GM12878 (cell line): ENCODE results near the gene ANTXR1. TPM values are rescaled to one million over a fixed set of nuclear protein-coding genes. Genes with fewer than 3 reads are reported as not detected.
A peak's percentile ranks its signal among the peaks of the same experiment; 100 is the strongest.

Experiments
- ATAC-seq: fragments of 200-7000 bp; cut with Tn5 transposase; 3 replicates; pipeline ENCODE4 v1.9.1; 2020; ENCODE audit warnings: mild to moderate bottlenecking, moderate library complexity
- BruUV-seq: library from RNA; stranded (reverse); fragments of 400-500 nt; replicated peaks from 2 replicates; lab custom pipeline; 2021; lab: Mats Ljungman, UMichigan
- CTCF ChIA-PET: fragments of 300-600 bp; sonication (Branson Sonifier 250); formaldehyde crosslinking; extraction: SDS; loops from one replicate; lab custom pipeline; 2021; ENCODE audit warnings: inconsistent platforms; lab: Yijun Ruan, JAX
- POLR2A ChIA-PET: fragments of 350-600 bp; formaldehyde crosslinking; extraction: SDS; loops from one replicate; lab custom pipeline; 2021; ENCODE audit warnings: inconsistent platforms; lab: Charles Lee
- RAD21 ChIA-PET: fragments of 300-600 bp; sonication (Branson Sonifier 250); formaldehyde crosslinking; loops from one replicate; lab custom pipeline; 2023; ENCODE audit warnings: antibody characterized with exemption; ENCODE audit not compliant: unreplicated experiment; lab: Charles Lee
- SMC1A ChIA-PET: fragments of 300-600 bp; sonication (Branson Sonifier 250); formaldehyde crosslinking; loops from one replicate; lab custom pipeline; 2023; ENCODE audit not compliant: unreplicated experiment, uncharacterized antibody; lab: Charles Lee
- DNase-seq: peaks from one replicate; pipeline ENCODE4 v3.0.0-alpha.2; 2011; ENCODE audit warnings: low read depth, low spot score
- FAIRE-seq: peaks from 3 replicates; lab custom pipeline; 2011; peaks lifted over from hg19 to GRCh38; lab: Jason Lieb, UNC
- H2AFZ ChIP-seq: 2 replicates; pipeline ENCODE4 v1.6.0; 2011; ENCODE audit warnings: low read depth, low read length, control low read depth; ENCODE audit not compliant: control insufficient read depth
- H3K27ac ChIP-seq: 2 replicates; pipeline ENCODE4 v1.5.1; 2011; ENCODE audit warnings: control low read depth; ENCODE audit not compliant: control insufficient read depth, insufficient read depth
- H3K27me3 ChIP-seq, 2 experiments: replicated peaks in 1 of 2; 2 replicates each; pipeline versions ENCODE4 v1.6.0 to v1.6.1; 2011; ENCODE audit warnings: low read length in 1 of 2; ENCODE audit not compliant: control insufficient read depth in 2 of 2, insufficient read depth in 2 of 2
- H3K36me3 ChIP-seq, 2 experiments: 2 replicates each; pipeline ENCODE4 v1.5.1; 2011; ENCODE audit warnings: low read length in 1 of 2; ENCODE audit not compliant: control insufficient read depth in 2 of 2, insufficient read depth in 2 of 2
- H3K4me1 ChIP-seq: 2 replicates; pipeline ENCODE4 v1.6.1; 2011; ENCODE audit warnings: mild to moderate bottlenecking, low read length, moderate library complexity, mixed read lengths; ENCODE audit not compliant: control insufficient read depth, insufficient read depth
- H3K4me2 ChIP-seq: 2 replicates; pipeline ENCODE4 v1.6.0; 2011; ENCODE audit warnings: control low read depth; ENCODE audit not compliant: control insufficient read depth, insufficient read depth
- H3K4me3 ChIP-seq: fragments of 200-600 bp; sonication (generic); 2 replicates; pipeline ENCODE4 v1.5.1; 2016
- H3K79me2 ChIP-seq: 2 replicates; pipeline ENCODE4 v1.6.0; 2011; ENCODE audit warnings: low read length; ENCODE audit not compliant: control insufficient read depth, insufficient read depth
- H3K9ac ChIP-seq: 2 replicates; pipeline ENCODE4 v1.8.0; 2011; ENCODE audit warnings: low read length, control low read depth, mixed read lengths; ENCODE audit not compliant: control insufficient read depth, insufficient read depth
- H3K9me3 ChIP-seq: replicated peaks from 3 replicates; pipeline ENCODE4 v1.5.1; 2011; ENCODE audit warnings: mild to moderate bottlenecking, low read length; ENCODE audit not compliant: control insufficient read depth, insufficient read depth
- H4K20me1 ChIP-seq: 2 replicates; pipeline ENCODE4 v1.6.0; 2011; ENCODE audit not compliant: control insufficient read depth, insufficient read depth
- ATF2 ChIP-seq: IDR thresholded peaks from 2 replicates; pipeline ENCODE4 v1.6.1; 2012; ENCODE audit warnings: low read length, inconsistent platforms
- BRCA1 ChIP-seq: IDR thresholded peaks from 2 replicates; pipeline ENCODE4 v1.6.1; 2011; ENCODE audit warnings: low read depth, low read length, improper control_type of control experiment
- ETV6 ChIP-seq, 2 experiments: fragments of 450-650 bp in 1 of 2; IDR thresholded peaks in 1 of 2; conservative IDR thresholded peaks in 1 of 2; 2 replicates each; pipeline ENCODE4 v1.6.1; 2014; ENCODE audit warnings: antibody characterized with exemption in 1 of 2, borderline replicate concordance in 1 of 2, low read depth in 1 of 2, mild to moderate bottlenecking in 1 of 2, moderate library complexity in 1 of 2
- IRF5 ChIP-seq: fragments of 450-650 bp; IDR thresholded peaks from 2 replicates; pipeline ENCODE4 v1.6.1; 2017; ENCODE audit warnings: borderline replicate concordance
- KAT2A ChIP-seq: conservative IDR thresholded peaks from 2 replicates; pipeline ENCODE4 v1.6.1; 2011; ENCODE audit warnings: low read depth, low read length; ENCODE audit not compliant: control insufficient read depth
- NFIC ChIP-seq: IDR thresholded peaks from 2 replicates; pipeline ENCODE4 v1.6.1; 2012; ENCODE audit warnings: low read depth, mild to moderate bottlenecking, inconsistent platforms, low read length, moderate library complexity
- NR2C2 ChIP-seq: IDR thresholded peaks from 2 replicates; pipeline ENCODE4 v1.6.1; 2011; ENCODE audit warnings: borderline replicate concordance, low read depth; ENCODE audit not compliant: control insufficient read depth, insufficient read length
- POU2F2 ChIP-seq: IDR thresholded peaks from 3 replicates; pipeline ENCODE4 v1.6.1; 2011; ENCODE audit warnings: low read depth, mild to moderate bottlenecking, low read length, borderline replicate concordance
- RELA ChIP-seq: fragments of 450-650 bp; IDR thresholded peaks from 2 replicates; pipeline ENCODE4 v1.8.0; 2014; ENCODE audit warnings: borderline replicate concordance; ENCODE audit not compliant: partially characterized antibody
- STAT1 ChIP-seq: fragments of 450-650 bp; conservative IDR thresholded peaks from 2 replicates; pipeline ENCODE4 v1.6.1; 2014; ENCODE audit warnings: antibody characterized with exemption, mild to moderate bottlenecking
- STAT3 ChIP-seq: IDR thresholded peaks from 2 replicates; pipeline ENCODE4 v1.6.1; 2011; ENCODE audit warnings: low read depth, low read length, improper control_type of control experiment
- SUZ12 ChIP-seq: fragments of 200-600 bp; sonication (generic); IDR thresholded peaks from one replicate; pipeline ENCODE4 v1.6.1; 2018; ENCODE audit warnings: antibody characterized with exemption, mild to moderate bottlenecking; ENCODE audit not compliant: unreplicated experiment
- WRNIP1 ChIP-seq: IDR thresholded peaks from 2 replicates; pipeline ENCODE4 v1.6.1; 2011; ENCODE audit warnings: low read depth, low read length, improper control_type of control experiment, borderline replicate concordance
- ZNF207 ChIP-seq: fragments of 450-650 bp; IDR thresholded peaks from 2 replicates; pipeline ENCODE4 v1.6.1; 2014; ENCODE audit warnings: antibody characterized with exemption, mild to moderate bottlenecking, borderline replicate concordance
- ZNF24 ChIP-seq: fragments of 450-650 bp; IDR thresholded peaks from 2 replicates; pipeline ENCODE4 v1.6.1; 2017; ENCODE audit warnings: antibody characterized with exemption, mild to moderate bottlenecking
- ZNF687 ChIP-seq: fragments of 450-650 bp; IDR thresholded peaks from 2 replicates; pipeline ENCODE4 v1.6.1; 2017; ENCODE audit warnings: mild to moderate bottlenecking, moderate library complexity
- WGBS: methylation state at CpG from one replicate; pipeline ENCODE4 v1.1.6; 2016; ENCODE audit warnings: low lambda C conversion rate; ENCODE audit not compliant: insufficient replicate concordance, insufficient coverage; ENCODE audit errors: missing lambda C conversion rate; 5-methylcytosine and 5-hydroxymethylcytosine counted together
- in situ Hi-C: fragments of 300-500 bp; cut with MboI; formaldehyde crosslinking; loops from 9 replicates; pipeline ENCODE4 v1.14.3; 2018; ENCODE audit warnings: mixed read lengths
- intact Hi-C: fragments of 100-400 bp; cut with micrococcal nuclease; formaldehyde crosslinking; loops from one replicate; pipeline ENCODE4 v1.14.2; 2022; ENCODE audit not compliant: unreplicated experiment
- polyA plus RNA-seq, 11 experiments: library from polyadenylated mRNA; depleted of rRNA in 4 of 11; unstranded in 6 of 11; stranded (reverse) in 5 of 11; fragments of >200 nt; fragmentation: Nextera tagmentation in 4 of 11; fragmentation: Illumina TruSeq in 1 of 11; extraction: Ambion mirVana in 4 of 11; extraction: Trizol in 1 of 11; gene quantifications; 1 replicate in 1 of 11; 2 replicates in 10 of 11; pipeline versions ENCODE4 v1.2.1 to v1.2.3, GENCODE V29; 2011 to 2016; ENCODE audit warnings: inconsistent platforms in 2 of 11, missing spikeins in 2 of 11, low read depth in 1 of 11
- total RNA-seq, 4 experiments: library from RNA; depleted of rRNA in 3 of 4; stranded (reverse); fragments of >200 nt in 3 of 4; fragmentation: Illumina TruSeq in 1 of 4; extraction: Trizol in 1 of 4; gene quantifications; 2 replicates each; pipeline versions ENCODE4 v1.2.1 to v1.2.3, GENCODE V29; 2013 to 2021

The ANTXR1 gene
- total and polyA plus RNA-seq, 10 of the 15 experiments (the other 5 are each of a cell fraction or from before 2014, with no cell fraction given) = 0.09 to 0.26 TPM; not detected in 8

DNA sequence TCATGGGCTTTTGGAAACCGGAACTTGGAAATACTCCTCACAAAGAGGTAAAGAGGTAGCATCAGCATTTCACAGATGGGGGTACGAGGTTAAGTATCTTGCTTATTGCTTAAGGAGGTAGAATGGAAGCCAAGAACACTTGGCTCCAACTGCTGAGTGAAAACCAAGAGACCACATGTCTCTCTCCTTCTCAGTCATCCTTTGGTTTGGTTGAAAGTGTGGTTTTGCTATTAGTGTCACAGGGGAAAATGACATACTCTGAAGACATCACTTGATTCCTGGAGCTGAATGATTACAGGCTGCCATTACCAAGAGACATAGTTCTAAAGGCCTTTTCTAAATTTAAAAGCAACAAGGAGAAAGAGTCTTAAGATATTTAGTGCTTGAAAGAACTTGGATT, 41.5 kb downstream of the ANTXR1 start (continued):
- TF ChIP-seq ZNF687 (no peak), IRF5 (no peak), NFIC (peak; percentile 73), NR2C2 (no peak)

DNA sequence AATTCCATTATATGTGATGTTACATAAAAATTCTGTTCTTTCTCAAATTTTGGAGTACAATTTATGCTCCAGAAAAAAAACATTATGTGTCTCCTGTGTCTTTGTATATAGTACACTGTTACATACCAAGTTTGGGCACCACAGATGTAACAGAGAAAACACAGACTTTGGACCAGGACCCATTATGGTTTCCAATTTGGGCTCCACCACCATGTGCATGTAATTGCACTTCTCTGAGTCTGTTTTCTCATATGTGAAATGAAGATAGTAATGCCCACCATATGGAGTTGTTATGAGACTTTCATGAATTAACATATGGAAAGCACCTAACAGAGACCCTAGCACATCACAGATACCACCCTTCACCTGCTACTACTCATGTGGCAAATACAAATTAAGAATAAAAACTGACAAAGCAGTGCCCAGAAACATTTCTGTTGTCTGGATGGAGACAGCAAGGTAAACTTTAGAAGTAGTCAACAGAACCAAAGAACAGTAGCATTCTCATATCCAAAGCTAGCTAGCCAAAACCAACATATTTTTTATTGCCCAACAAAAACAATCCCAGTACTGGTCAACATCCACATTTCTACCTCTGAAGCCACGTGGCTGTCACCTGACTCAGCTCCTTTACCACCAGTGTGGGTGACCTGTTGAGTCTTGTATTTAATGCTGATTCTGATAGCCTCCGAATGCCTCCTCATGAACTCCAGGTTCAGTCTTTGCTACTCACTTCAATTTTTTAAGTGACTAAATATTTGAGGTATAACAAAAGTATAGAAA, 42.9 kb downstream of the ANTXR1 start:
- ATAC-seq (no peak), FAIRE-seq (no peak), DNase-seq (no peak)
- no TSS peak for BruUV-seq
- ChIA-PET POLR2A (no interaction called here), CTCF (no interaction called here), RAD21 (no interaction called here), SMC1A (no interaction called here)
- no peaks in the 10 kb centered on the region for H4K20me1 ChIP-seq
- H3K4me1 ChIP-seq = no peaks in the 10 kb centered on the region
- no peaks in the 10 kb centered on the region for H3K79me2 ChIP-seq
- 48% methylated on average over 2 of the region's 2 CpGs for WGBS
- H3K4me3 ChIP-seq = no peak overlapping the region
- H2AFZ ChIP-seq = no peak overlapping the region
- in situ Hi-C loops (no loop called here), intact Hi-C loops (no loop called here)
- no peaks in the 10 kb centered on the region for H3K9me3 ChIP-seq
- no peak overlapping the region for H3K4me2 ChIP-seq
- no peak overlapping the region for H3K27ac ChIP-seq
- H3K36me3 ChIP-seq = no peaks in the 10 kb centered on the region
- H3K27me3 ChIP-seq = peaks cover 0 to 9% of the 10 kb centered on the region in 2 experiments; a peak in 2 of 4 replicates
- H3K9ac ChIP-seq = no peak overlapping the region
- no peak for TF ChIP-seq ZNF207
- TF ChIP-seq RELA = no peak
- TF ChIP-seq STAT3 = no peak
- TF ChIP-seq POU2F2 = no peak
- TF ChIP-seq SUZ12 = no peak
- TF ChIP-seq WRNIP1 = no peak
- TF ChIP-seq ETV6 (conservative IDR thresholded peaks at IDR 0.05 in 1 of 2, IDR thresholded peaks at IDR 0.05 in 1 of 2; ENCODE audit: borderline replicate concordance in 1 of 2, low read depth in 1 of 2) = no peak
- TF ChIP-seq BRCA1 = no peak
- no peak for TF ChIP-seq STAT1
- TF ChIP-seq ZNF24 = no peak
- TF ChIP-seq ATF2 = no peak
- TF ChIP-seq KAT2A = no peak
